Mucosa of rectum (tissue), 2 donors: ENCODE measurements around the gene TBC1D3B.
"Not testable (repeated sequence)": the region's sequence is repeated elsewhere in the genome, so short reads cannot be mapped to it uniquely, and the experiment has no call there.

ENCODE experiments used
- H3K27ac ChIP-seq, 2 donors: one replicate each; pipeline ENCODE4 v1.7.0; 2013; ENCODE audit warnings: inconsistent platforms in 2 of 2, low read depth in 2 of 2, low read length in 2 of 2
- H3K27me3 ChIP-seq, 2 donors: one replicate each; pipeline ENCODE4 v1.7.0; 2013; ENCODE audit warnings: low read length in 2 of 2; ENCODE audit not compliant: control insufficient read depth in 2 of 2, insufficient read depth in 2 of 2
- H3K36me3 ChIP-seq, 2 donors: one replicate each; pipeline ENCODE4 v1.7.0; 2013; ENCODE audit warnings: low read length in 2 of 2; ENCODE audit not compliant: control insufficient read depth in 2 of 2, insufficient read depth in 2 of 2
- H3K4me1 ChIP-seq, 2 donors: one replicate each; pipeline ENCODE4 v1.7.0; 2013; ENCODE audit warnings: low read length in 2 of 2, mild to moderate bottlenecking in 1 of 2; ENCODE audit not compliant: control insufficient read depth in 2 of 2, insufficient read depth in 2 of 2
- H3K4me3 ChIP-seq, 2 donors: one replicate each; pipeline ENCODE4 v1.7.0; 2013; ENCODE audit warnings: low read length in 2 of 2
- H3K9ac ChIP-seq, 2 donors: one replicate each; pipeline ENCODE4 v1.7.0; 2013; ENCODE audit warnings: low read length in 2 of 2, low read depth in 1 of 2, mild to moderate bottlenecking in 1 of 2
- H3K9me3 ChIP-seq, 2 donors: one replicate each; pipeline ENCODE4 v1.7.0; 2013; ENCODE audit warnings: low read length in 2 of 2; ENCODE audit not compliant: control insufficient read depth in 2 of 2
- donor health status: healthy.
- donor health status: Normal muscosa, but diverticular disease.

The TBC1D3B gene

GRCh38 chr17:36181446-36182175 is 5.2 kb upstream of the TBC1D3B start:
- not testable (repeated sequence) for H3K4me3 ChIP-seq, H3K27me3 ChIP-seq, H3K36me3 ChIP-seq, H3K9me3 ChIP-seq, H3K27ac ChIP-seq, H3K9ac ChIP-seq, H3K4me1 ChIP-seq

- not testable (repeated sequence) for H3K4me3 ChIP-seq
These were observed 7.6 kb downstream of the TBC1D3B start for GRCh38 chr17:36168836-36169235.

GRCh38 chr17:36153895-36154610 is 22.4 kb downstream of the TBC1D3B start:
- Histone ChIP-seq H3K4me3 (no peak overlapping the region), H3K27ac (no peak overlapping the region), H3K36me3 (no peaks in the 10 kb centered on the region), H3K9ac (no peak overlapping the region), H3K4me1 (no peaks in the 10 kb centered on the region), H3K9me3 (no peaks in the 10 kb centered on the region), H3K27me3 (no peaks in the 10 kb centered on the region)

More at GRCh38 chr17:36168836-36169235, 7.6 kb downstream of the TBC1D3B start:
- not testable (repeated sequence) for H3K36me3 ChIP-seq, H3K27ac ChIP-seq, H3K9me3 ChIP-seq, H3K4me1 ChIP-seq, H3K27me3 ChIP-seq, H3K9ac ChIP-seq

- no peak overlapping the region for H3K27ac ChIP-seq
- H3K36me3 ChIP-seq: no peaks in the 10 kb centered on the region
- no peaks in the 10 kb centered on the region for H3K4me1 ChIP-seq
- H3K9ac ChIP-seq: no peak overlapping the region
- H3K27me3 ChIP-seq: no peaks in the 10 kb centered on the region
- no peaks in the 10 kb centered on the region for H3K9me3 ChIP-seq
- H3K4me3 ChIP-seq: no peak overlapping the region
These were observed 23.8 kb downstream of the TBC1D3B start for GRCh38 chr17:36152639-36153120.

GRCh38 chr17:36151891-36152638 is 24.4 kb downstream of the TBC1D3B start:
- no peak overlapping the region for H3K4me3 ChIP-seq
- H3K36me3 ChIP-seq: no peaks in the 10 kb centered on the region
- H3K27me3 ChIP-seq: no peaks in the 10 kb centered on the region
- H3K27ac ChIP-seq: no peak overlapping the region
- H3K4me1 ChIP-seq: no peaks in the 10 kb centered on the region
- H3K9ac ChIP-seq: no peak overlapping the region
- no peaks in the 10 kb centered on the region for H3K9me3 ChIP-seq

- H3K36me3 ChIP-seq: no peaks in the 10 kb centered on the region
- no peaks in the 10 kb centered on the region for H3K9me3 ChIP-seq
- no peak overlapping the region for H3K27ac ChIP-seq
- H3K27me3 ChIP-seq: no peaks in the 10 kb centered on the region
- H3K4me3 ChIP-seq: no peak overlapping the region
- H3K9ac ChIP-seq: no peak overlapping the region
- H3K4me1 ChIP-seq: peaks cover 2 to 3% of the 10 kb centered on the region in 2 donors
These were observed 27.1 kb downstream of the TBC1D3B start for GRCh38 chr17:36149296-36149820.

- Histone ChIP-seq H3K27me3 (no peaks in the 10 kb centered on the region), H3K4me1 (peaks cover 3 to 4% of the 10 kb centered on the region in 2 donors), H3K9ac (no peak overlapping the region), H3K9me3 (no peaks in the 10 kb centered on the region), H3K4me3 (peak overlapping the region in 1 of 2 donors; percentile 9), H3K36me3 (no peaks in the 10 kb centered on the region), H3K27ac (no peak overlapping the region)
These were observed 27.7 kb downstream of the TBC1D3B start for GRCh38 chr17:36148559-36149295.

GRCh38 chr17:36147601-36148000 is 28.8 kb downstream of the TBC1D3B start:
- H3K27me3 ChIP-seq: no peaks in the 10 kb centered on the region
- no peaks in the 10 kb centered on the region for H3K9me3 ChIP-seq

GRCh38 chr17:36144981-36145729 is 31.3 kb downstream of the TBC1D3B start:
- H3K9me3 ChIP-seq: no peaks in the 10 kb centered on the region
- no peak overlapping the region for H3K27ac ChIP-seq
- H3K9ac ChIP-seq: no peak overlapping the region
- H3K4me1 ChIP-seq: peaks cover 9% of the 10 kb centered on the region in 2 donors
- H3K4me3 ChIP-seq: no peak overlapping the region
- no peaks in the 10 kb centered on the region for H3K36me3 ChIP-seq
- H3K27me3 ChIP-seq: no peaks in the 10 kb centered on the region

More at GRCh38 chr17:36147601-36148000, 28.8 kb downstream of the TBC1D3B start:
- Histone ChIP-seq H3K4me3 (no peak overlapping the region), H3K36me3 (no peaks in the 10 kb centered on the region), H3K27ac (no peak overlapping the region), H3K9ac (no peak overlapping the region), H3K4me1 (peaks cover 3 to 4% of the 10 kb centered on the region in 2 donors)
